OCI-LY1 (cell line): ENCODE data around the gene PYCR2.

Experiments
- EZH2 ChIP-seq: fragments of 200-600 bp; sonication (generic), shearing (Covaris generic); IDR thresholded peaks from 2 replicates; pipeline ENCODE4 v1.8.0; 2017; ENCODE audit warnings: borderline replicate concordance, mixed run types, mild to moderate bottlenecking, antibody characterized with exemption, low read length, moderate library complexity, mixed read lengths
- TF ChIP-seq, protein P1 (sequence below): fragments of 200-600 bp; sonication (generic), shearing (Covaris generic); IDR thresholded peaks from 2 replicates; pipeline ENCODE4 v1.5.1; 2017; ENCODE audit warnings: mild to moderate bottlenecking, antibody characterized with exemption, low read length, moderate library complexity, mixed read lengths

DNA sequence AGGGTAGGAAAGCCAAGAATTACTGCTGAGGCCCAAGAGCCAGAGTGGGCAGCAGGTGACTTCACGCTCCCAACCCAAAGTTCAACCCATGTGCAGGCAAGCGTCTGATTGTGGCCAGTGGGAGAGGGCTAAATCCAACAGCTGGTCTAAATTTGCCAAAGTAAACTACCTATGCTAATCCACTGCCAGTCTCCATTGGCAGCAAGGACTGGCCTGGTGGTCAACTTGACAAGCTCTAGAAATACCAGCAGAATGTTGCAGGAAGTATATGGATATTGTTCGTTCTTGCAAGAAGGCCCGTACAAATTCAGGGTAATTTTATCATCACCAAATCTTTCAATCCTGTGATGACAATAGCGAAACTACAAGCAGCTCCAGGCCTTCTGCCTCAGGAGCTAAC lies 43.4 kb downstream of the PYCR2 start:
- TF ChIP-seq, protein P1, sequence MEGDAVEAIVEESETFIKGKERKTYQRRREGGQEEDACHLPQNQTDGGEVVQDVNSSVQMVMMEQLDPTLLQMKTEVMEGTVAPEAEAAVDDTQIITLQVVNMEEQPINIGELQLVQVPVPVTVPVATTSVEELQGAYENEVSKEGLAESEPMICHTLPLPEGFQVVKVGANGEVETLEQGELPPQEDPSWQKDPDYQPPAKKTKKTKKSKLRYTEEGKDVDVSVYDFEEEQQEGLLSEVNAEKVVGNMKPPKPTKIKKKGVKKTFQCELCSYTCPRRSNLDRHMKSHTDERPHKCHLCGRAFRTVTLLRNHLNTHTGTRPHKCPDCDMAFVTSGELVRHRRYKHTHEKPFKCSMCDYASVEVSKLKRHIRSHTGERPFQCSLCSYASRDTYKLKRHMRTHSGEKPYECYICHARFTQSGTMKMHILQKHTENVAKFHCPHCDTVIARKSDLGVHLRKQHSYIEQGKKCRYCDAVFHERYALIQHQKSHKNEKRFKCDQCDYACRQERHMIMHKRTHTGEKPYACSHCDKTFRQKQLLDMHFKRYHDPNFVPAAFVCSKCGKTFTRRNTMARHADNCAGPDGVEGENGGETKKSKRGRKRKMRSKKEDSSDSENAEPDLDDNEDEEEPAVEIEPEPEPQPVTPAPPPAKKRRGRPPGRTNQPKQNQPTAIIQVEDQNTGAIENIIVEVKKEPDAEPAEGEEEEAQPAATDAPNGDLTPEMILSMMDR = no peak
- TF ChIP-seq EZH2 = no peak
